Omental fat pad (tissue), 4 donors: ENCODE results near the gene BLVRA. TPM values are rescaled to one million over a fixed set of nuclear protein-coding genes. Genes with fewer than 3 reads are reported as not detected.
"Not testable (repeated sequence)": the region's sequence is repeated elsewhere in the genome, so short reads cannot be mapped to it uniquely, and the experiment has no call there.

Experiments used
- ATAC-seq: fragments of 150-250 bp; one replicate; pipeline ENCODE4 v1.9.1; 2016; ENCODE audit warnings: mild to moderate bottlenecking, moderate library complexity; ENCODE audit not compliant: low FRiP score
- DNase-seq: peaks from one replicate; pipeline ENCODE4 v3.0.0-alpha.2; 2019; ENCODE audit warnings: low spot score
- total RNA-seq, 4 donors: library from RNA; depleted of rRNA; stranded (reverse); fragments of >200 nt; gene quantifications; one replicate each; pipeline ENCODE4 v1.1.0, GENCODE V29; 2016
- TF ChIP-seq, protein P1 (sequence below), 3 donors: fragments of 450-650 bp; IDR thresholded peaks; one replicate each; pipeline ENCODE4 v1.5.1; 2016 to 2017; ENCODE audit warnings: antibody characterized with exemption in 3 of 3, mild to moderate bottlenecking in 3 of 3, moderate library complexity in 2 of 3

The BLVRA gene
- total RNA-seq, 4 donors from 2014 or later = 36.3 to 75.3 (median 58.8) TPM

DNA sequence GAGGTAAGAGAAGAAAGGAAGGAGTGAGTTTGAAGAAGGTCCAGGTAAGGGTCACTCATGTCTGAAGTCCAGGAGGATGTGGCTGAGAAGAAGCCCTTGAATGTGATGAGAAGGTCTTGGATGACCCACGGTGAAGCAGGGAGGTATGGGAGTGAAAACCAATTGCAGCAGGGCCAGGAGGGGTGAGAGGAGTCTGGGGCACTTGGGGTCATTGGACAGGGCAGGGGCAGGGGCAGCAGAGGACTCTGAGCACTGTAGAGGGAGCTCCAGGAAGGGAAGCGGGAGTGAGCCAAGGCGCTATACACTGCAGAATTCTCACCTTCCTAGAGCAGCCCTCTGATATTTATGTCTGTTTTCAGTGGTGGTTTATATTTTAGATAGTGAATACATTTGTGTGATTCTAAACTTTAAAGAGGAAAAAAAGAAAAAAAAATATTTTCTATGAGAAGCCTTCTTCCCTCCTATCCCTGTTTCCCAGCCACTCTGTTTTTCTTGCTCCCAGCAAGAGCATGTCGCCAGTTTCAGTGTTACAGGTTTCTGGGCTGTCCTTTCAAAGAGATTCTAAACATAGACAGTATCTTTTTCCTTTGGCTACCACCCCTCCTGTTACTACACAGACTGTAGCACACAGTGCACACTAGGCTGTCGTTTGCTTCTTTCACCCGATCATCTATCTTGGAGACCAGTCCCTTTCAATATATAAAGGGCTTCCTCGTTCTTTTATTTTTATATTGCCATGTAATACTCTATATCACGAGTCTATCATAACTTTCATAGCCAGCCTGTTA, 24.5 kb downstream of the BLVRA start:
- ATAC-seq (no peak), DNase-seq (no peak)
- TF ChIP-seq, protein P1, sequence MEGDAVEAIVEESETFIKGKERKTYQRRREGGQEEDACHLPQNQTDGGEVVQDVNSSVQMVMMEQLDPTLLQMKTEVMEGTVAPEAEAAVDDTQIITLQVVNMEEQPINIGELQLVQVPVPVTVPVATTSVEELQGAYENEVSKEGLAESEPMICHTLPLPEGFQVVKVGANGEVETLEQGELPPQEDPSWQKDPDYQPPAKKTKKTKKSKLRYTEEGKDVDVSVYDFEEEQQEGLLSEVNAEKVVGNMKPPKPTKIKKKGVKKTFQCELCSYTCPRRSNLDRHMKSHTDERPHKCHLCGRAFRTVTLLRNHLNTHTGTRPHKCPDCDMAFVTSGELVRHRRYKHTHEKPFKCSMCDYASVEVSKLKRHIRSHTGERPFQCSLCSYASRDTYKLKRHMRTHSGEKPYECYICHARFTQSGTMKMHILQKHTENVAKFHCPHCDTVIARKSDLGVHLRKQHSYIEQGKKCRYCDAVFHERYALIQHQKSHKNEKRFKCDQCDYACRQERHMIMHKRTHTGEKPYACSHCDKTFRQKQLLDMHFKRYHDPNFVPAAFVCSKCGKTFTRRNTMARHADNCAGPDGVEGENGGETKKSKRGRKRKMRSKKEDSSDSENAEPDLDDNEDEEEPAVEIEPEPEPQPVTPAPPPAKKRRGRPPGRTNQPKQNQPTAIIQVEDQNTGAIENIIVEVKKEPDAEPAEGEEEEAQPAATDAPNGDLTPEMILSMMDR (IDR thresholded peaks at IDR 0.05) = no peak

DNA sequence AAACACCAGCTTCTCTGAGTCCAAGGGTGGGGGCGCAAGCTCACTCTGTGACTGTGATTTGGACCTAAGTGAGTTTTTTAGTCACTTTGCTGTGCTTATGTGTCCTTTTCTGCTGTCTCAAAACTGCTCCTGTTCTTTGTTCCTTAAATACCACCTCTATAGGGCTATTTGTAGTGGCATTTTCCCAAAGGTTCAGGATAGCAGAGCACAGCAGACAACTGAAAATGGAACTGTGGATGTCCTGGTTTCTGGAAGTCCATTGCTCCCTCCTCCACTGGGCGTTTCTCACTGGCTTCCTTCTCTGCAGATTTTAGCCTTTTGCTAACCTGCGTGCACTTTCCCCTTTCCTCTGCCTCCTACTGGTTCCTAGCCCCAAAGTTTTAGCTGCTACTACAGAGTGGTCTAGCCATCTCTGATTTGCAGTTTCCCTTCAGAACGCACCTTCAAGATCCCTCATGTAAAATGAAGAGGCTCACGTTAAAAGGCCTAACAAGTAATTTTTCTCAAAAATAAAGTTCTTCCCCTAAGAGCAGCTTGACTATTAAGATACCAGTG, 25.6 kb downstream of the BLVRA start:
- DNase-seq = no peak
- TF ChIP-seq, protein P1 (IDR thresholded peaks at IDR 0.05) = no peak
- no peak for ATAC-seq

DNA sequence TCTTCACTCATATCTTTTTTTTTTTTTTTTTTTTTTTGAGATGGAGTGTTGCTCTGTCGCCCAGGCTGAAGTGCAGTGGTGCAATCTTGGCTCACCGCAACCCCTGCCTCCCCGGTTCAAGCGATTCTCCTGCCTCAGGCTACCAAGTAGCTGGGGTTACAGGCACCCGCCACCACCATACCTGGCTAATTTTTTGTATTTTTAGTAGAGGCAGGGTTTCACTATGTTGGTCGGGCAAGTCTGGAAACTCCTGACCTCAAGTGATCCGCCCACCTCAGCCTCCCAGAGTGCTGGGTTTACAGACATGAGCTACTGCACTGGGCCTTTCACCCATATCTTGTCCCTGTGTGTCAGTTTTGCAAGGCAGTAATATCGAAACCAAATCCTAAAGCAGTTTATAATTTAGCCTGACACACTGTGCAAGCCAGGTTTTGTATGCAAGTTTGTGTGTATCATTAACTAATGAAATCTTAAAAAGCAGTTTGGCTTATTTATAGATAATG, 26.2 kb downstream of the BLVRA start:
- ATAC-seq, DNase-seq: not testable (repeated sequence)

DNA sequence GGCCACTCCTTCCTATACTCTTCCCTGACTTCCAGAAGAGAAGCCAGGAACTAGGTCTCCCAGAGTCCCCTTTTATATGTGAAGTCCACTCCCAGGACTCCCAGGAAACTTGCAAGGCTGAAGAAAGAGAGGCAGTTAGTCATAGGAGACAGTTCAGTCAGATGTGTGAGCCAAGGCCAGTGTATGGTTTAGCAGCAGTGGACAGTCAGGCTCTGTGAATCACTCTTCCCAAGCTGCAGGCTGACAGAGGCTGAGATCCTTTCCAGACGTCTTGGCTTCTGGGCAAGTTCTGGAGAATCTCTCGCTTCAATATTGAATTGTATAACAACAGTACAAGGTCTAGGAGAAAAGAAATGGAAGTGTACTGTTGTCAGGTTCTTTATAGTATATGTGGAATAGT, 26.9 kb downstream of the BLVRA start:
- TF ChIP-seq, protein P1 (IDR thresholded peaks at IDR 0.05) = no peak
- DNase-seq (no peak), ATAC-seq (peak; percentile 92)

DNA sequence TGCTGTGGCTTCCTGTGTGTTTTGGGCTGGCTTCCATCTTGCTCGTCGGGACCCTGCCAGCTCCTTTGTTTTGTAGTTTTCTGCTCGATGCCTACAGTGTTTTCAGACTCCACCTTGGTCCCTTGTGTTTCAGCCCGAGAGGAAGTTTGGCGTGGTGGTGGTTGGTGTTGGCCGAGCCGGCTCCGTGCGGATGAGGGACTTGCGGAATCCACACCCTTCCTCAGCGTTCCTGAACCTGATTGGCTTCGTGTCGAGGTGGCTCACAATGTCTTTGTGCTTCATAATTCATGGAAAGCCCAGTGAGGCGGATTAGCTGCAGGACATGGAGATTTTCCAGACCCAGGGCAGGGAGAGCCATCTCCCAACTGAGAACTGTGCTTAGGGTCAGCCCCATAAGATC, 29.3 kb downstream of the BLVRA start:
- no peak for ATAC-seq
- no peak for DNase-seq
- TF ChIP-seq, protein P1 (IDR thresholded peaks at IDR 0.05) = no peak

DNA sequence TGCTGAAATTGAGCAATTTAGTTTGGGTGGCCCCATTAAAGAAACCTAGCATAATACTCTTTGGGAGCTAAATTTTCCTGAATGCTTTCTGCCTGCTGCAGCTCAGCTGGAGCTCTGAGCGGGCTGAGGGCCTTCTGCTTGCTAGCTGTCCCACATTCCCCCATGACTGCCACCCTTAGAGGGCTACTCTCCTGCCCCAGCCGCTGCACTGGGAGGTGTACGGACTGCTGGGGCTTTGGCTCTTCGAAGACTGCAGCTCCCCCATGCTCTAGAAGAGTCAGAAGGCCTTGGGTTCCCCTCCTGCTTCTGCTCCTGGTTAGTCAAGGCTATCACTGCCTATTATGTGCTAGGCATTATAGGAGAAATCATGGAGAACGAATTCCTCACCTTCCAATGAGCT, 31.5 kb downstream of the BLVRA start:
- ATAC-seq = no peak
- TF ChIP-seq, protein P1 (IDR thresholded peaks at IDR 0.05) = no peak
- DNase-seq = no peak

DNA sequence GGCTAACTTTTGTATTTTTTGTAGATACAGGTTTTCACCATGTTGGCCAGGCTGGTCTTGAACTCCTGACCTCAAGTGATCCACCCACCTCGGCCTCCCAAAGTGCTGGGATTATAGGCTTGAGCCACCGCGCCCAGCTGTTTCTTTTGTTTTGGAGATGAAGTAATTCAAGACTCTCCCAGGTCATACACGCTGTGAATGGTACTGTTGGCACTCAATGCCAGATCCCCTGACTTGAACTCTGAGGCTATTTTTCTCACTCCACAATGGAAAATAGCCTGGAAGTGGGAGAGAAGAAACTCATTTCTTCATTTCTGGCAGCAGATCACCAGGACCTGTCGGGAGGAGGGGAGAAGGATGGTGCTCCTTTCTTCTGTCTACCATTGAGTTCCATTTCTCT, 32.4 kb downstream of the BLVRA start:
- DNase-seq (no peak), ATAC-seq (no peak)
- TF ChIP-seq, protein P1 (IDR thresholded peaks at IDR 0.05) = no peak
